ACC112 (cell line): ENCODE measurements around the gene PLA2G4F.

Source experiments
- H2AFZ ChIP-seq: fragments of 200-600 bp; sonication (generic); one replicate; pipeline ENCODE4 v1.6.0; 2017; ENCODE audit warnings: antibody characterized with exemption, low read length; ENCODE audit not compliant: unreplicated experiment
- H3K27ac ChIP-seq: fragments of 200-600 bp; sonication (generic); 2 replicates; pipeline ENCODE4 v1.5.1; 2014; ENCODE audit warnings: low read depth, mild to moderate bottlenecking, antibody characterized with exemption, low read length, moderate library complexity
- H3K27me3 ChIP-seq: fragments of 200-600 bp; sonication (generic); 2 replicates; pipeline ENCODE4 v1.6.1; 2014; ENCODE audit warnings: mild to moderate bottlenecking, antibody characterized with exemption, low read length, moderate library complexity, mixed read lengths; ENCODE audit not compliant: insufficient read depth
- H3K36me3 ChIP-seq: fragments of 200-600 bp; sonication (generic); 2 replicates; pipeline ENCODE4 v1.6.1; 2016; ENCODE audit warnings: mild to moderate bottlenecking, antibody characterized with exemption, low read length, moderate library complexity, mixed read lengths; ENCODE audit not compliant: insufficient read depth
- H3K4me1 ChIP-seq: fragments of 200-600 bp; sonication (generic); one replicate; pipeline ENCODE4 v1.6.1; 2016; ENCODE audit warnings: low read length, mixed read lengths; ENCODE audit not compliant: insufficient read depth, unreplicated experiment, control insufficient read depth
- H3K4me3 ChIP-seq: fragments of 200-600 bp; sonication (generic); 2 replicates; pipeline ENCODE4 v1.5.1; 2014; ENCODE audit warnings: mild to moderate bottlenecking, low read depth, low read length
- H3K79me2 ChIP-seq: fragments of 200-600 bp; sonication (generic); one replicate; pipeline ENCODE4 v1.6.0; 2016; ENCODE audit warnings: low read length; ENCODE audit not compliant: control insufficient read depth, unreplicated experiment, insufficient read depth

PLA2G4F gene

GRCh38 chr15:42138968-42139386 lies 17.5 kb downstream of the PLA2G4F start:
- H3K79me2 ChIP-seq = no peaks in the 10 kb centered on the region
- no peak overlapping the region for H2AFZ ChIP-seq
- H3K4me3 ChIP-seq = no peak overlapping the region
- peaks cover 34% of the 10 kb centered on the region for H3K27me3 ChIP-seq
- H3K27ac ChIP-seq = no peak overlapping the region
- no peaks in the 10 kb centered on the region for H3K36me3 ChIP-seq
- no peaks in the 10 kb centered on the region for H3K4me1 ChIP-seq

DNA sequence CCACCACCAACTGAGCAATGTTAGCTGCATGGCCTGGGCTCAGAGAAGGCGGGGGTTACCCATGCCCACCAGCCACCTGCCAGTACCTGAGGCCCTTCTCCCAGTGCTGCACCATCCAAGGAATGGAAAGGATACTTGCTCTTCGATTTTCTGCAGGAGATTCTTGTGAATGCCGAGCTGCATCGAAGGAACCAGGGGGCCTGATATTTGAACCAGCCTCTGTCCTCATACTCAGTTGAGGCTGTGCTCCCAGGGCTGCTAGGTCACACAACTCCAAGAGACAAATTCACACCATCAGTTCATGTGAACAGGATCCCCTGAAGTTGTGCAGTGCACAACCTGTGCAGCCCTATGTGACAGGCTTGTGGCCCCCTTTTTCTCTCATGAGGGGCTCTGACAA lies 18.0 kb downstream of the PLA2G4F start:
- H3K4me1 ChIP-seq = no peaks in the 10 kb centered on the region
- no peak overlapping the region for H3K4me3 ChIP-seq
- H3K79me2 ChIP-seq = no peaks in the 10 kb centered on the region
- no peak overlapping the region for H2AFZ ChIP-seq
- H3K27me3 ChIP-seq = peaks cover 34% of the 10 kb centered on the region
- no peaks in the 10 kb centered on the region for H3K36me3 ChIP-seq
- H3K27ac ChIP-seq = no peak overlapping the region

DNA sequence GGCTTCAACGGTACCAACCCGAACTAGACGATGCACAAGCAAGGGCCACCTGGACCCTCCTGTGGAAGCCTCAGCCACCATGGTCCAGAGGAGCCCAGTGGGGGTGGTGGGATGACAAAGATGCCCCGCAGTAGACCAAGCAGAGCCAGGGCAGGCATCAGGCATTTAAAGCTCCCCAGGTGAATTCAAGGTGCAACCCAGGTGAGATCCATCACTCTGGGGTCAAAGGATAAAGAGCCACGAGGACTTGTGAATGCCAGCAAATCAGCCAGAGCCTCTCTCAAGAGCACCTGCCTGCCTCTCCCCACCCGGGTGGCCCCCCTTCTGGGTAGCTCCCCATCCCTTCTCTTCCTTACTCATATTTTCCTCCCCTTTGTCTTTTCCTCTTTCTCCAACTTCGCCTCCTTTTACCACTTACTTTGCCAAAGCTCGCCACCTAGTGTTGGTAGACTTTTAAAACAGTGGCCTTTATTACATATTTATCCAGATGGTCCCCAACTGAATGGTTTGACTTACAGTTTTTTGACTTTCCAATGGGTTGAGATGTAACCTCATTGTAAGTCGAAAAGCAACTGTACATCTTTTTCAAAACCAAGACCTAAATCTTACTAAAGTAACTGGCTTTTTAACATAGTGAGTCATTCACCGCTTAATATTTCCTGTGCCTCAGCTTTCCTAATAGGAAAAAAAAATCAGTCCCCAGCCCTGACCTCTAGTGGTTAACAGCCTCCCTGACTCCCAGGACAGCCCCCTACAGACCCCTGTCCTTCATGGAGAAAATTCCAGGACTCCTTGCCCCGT lies 18.8 kb downstream of the PLA2G4F start:
- Histone ChIP-seq H3K4me1 (no peaks in the 10 kb centered on the region), H2AFZ (no peak overlapping the region), H3K79me2 (no peaks in the 10 kb centered on the region), H3K27me3 (peaks cover 34% of the 10 kb centered on the region), H3K4me3 (no peak overlapping the region), H3K27ac (no peak overlapping the region), H3K36me3 (no peaks in the 10 kb centered on the region)

- peaks cover 34% of the 10 kb centered on the region for H3K27me3 ChIP-seq
- H3K79me2 ChIP-seq = no peaks in the 10 kb centered on the region
- H3K4me1 ChIP-seq = no peaks in the 10 kb centered on the region
Observed at GRCh38 chr15:42136513-42136912, 19.9 kb downstream of the PLA2G4F start.

DNA sequence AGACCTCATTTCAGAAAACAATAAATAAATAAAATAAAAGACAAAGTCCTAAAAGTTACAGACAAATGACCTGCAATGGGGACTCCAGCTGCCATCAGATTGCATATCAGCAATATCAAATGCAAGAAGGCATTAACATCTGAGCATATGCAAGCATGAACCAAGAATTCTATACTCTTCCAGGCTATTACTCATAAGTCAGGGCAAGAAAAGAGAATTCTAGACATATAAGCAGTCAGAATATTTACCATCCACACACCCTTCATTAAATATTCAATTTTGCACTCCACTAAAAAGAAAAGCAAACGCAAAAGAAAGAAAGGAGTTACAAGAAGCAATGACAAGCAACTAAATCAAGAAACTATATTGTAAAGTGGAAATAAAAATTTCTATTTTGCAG lies 21.1 kb downstream of the PLA2G4F start:
- Histone ChIP-seq H3K4me3 (no peak overlapping the region), H3K36me3 (no peaks in the 10 kb centered on the region), H2AFZ (no peak overlapping the region), H3K27me3 (peaks cover 34% of the 10 kb centered on the region), H3K27ac (no peak overlapping the region), H3K79me2 (no peaks in the 10 kb centered on the region), H3K4me1 (no peaks in the 10 kb centered on the region)

More at GRCh38 chr15:42136513-42136912, 19.9 kb downstream of the PLA2G4F start:
- H2AFZ ChIP-seq = no peak overlapping the region
- no peak overlapping the region for H3K4me3 ChIP-seq
- H3K36me3 ChIP-seq = no peaks in the 10 kb centered on the region
- no peak overlapping the region for H3K27ac ChIP-seq

DNA sequence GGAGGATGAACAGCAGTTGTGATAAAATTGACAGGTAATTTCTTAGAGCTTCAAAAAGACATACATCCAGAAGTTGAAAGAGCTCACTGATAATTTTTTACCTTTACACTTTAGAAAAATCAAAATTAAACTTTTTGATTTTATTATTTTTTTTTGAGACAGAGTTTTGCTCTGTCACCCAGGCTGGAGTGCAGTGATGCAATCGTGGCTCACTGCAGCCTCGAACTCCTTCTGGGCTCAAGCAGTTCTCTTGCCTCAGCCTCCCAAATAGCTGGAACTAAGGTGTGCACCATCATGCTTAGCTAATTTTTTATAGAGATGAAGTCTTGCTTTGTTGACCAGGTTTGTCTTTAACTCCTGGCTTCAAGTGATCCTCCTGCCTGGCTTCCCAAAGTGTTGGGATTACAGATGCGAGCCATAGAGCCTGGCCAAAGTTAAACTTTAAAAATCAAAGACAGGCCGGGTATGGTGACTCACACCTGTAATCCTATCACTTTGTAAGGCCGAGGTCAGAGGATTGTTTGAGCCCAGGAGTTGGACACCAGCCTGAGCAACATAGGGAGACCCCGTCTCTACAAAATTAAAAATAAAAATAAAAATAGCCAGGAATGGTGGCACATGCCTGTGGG lies 21.7 kb downstream of the PLA2G4F start:
- H3K36me3 ChIP-seq = no peaks in the 10 kb centered on the region
- no peak overlapping the region for H3K27ac ChIP-seq
- H3K4me1 ChIP-seq = no peaks in the 10 kb centered on the region
- no peaks in the 10 kb centered on the region for H3K79me2 ChIP-seq
- peaks cover 33% of the 10 kb centered on the region for H3K27me3 ChIP-seq
- no peak overlapping the region for H2AFZ ChIP-seq
- H3K4me3 ChIP-seq = no peak overlapping the region

DNA sequence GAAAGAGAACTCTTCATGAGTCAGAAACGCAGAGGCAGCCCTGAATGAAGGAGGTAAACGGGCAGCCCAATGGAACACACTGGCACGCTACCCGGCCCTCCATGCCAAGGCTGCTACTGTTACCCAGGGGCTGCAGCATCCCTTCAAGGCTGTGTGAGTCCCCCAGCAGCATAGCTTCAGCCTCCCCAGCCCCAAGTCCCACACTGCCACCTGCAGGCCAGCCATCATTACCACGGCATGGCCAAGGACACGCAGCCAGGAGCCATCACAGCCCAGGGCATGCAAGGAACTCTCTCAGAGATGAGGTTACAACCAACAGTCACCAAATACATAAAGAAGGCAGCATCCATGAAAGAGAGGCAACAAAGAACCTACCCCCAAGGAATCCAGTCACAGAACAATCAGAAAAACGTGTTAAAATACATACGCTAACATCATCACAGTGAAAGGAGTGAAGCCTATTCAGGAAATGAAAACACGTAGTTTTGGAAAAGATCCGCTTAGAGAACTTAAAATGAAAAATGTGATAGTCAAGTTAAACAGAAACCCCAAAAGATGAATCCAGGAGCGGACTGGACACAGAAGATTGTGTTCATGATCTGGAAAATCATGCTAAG lies 22.4 kb downstream of the PLA2G4F start:
- Histone ChIP-seq H3K4me1 (no peaks in the 10 kb centered on the region), H3K27ac (no peak overlapping the region), H3K79me2 (no peaks in the 10 kb centered on the region), H3K4me3 (no peak overlapping the region), H3K36me3 (no peaks in the 10 kb centered on the region), H3K27me3 (peaks cover 34% of the 10 kb centered on the region), H2AFZ (no peak overlapping the region)

DNA sequence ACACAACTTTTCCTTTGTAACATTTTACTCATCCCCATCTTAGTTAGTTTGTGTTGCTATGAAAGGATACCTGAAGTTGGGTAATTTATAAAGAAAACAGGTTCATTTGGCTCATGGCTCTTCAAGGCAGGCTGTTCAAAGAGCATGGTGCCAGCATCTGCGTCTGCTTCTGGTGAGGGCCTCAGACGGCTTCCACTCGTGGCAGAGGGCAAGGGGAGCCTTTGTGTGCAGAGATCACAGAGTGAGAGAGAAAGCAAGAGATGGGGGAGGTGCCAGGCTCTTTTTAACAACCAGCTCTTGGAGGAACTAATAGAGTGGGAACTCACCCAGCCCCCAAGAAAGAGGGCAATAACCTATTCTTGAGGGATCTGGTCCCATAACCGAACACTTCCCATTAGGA lies 23.1 kb downstream of the PLA2G4F start:
- Histone ChIP-seq H2AFZ (no peak overlapping the region), H3K4me1 (no peaks in the 10 kb centered on the region), H3K27ac (no peak overlapping the region), H3K4me3 (no peak overlapping the region), H3K36me3 (no peaks in the 10 kb centered on the region), H3K27me3 (peaks cover 37% of the 10 kb centered on the region), H3K79me2 (no peaks in the 10 kb centered on the region)

- Histone ChIP-seq H3K4me3 (no peak overlapping the region), H2AFZ (no peak overlapping the region), H3K36me3 (no peaks in the 10 kb centered on the region), H3K79me2 (no peaks in the 10 kb centered on the region), H3K4me1 (no peaks in the 10 kb centered on the region), H3K27ac (no peak overlapping the region), H3K27me3 (peaks cover 47% of the 10 kb centered on the region)
Observed at GRCh38 chr15:42131826-42132806, 24.3 kb downstream of the PLA2G4F start.

- no peak overlapping the region for H2AFZ ChIP-seq
- H3K4me1 ChIP-seq = no peaks in the 10 kb centered on the region
- peaks cover 47% of the 10 kb centered on the region for H3K27me3 ChIP-seq
- no peak overlapping the region for H3K4me3 ChIP-seq
- H3K27ac ChIP-seq = no peak overlapping the region
- no peaks in the 10 kb centered on the region for H3K36me3 ChIP-seq
- no peaks in the 10 kb centered on the region for H3K79me2 ChIP-seq
Observed at GRCh38 chr15:42131006-42131405, 25.4 kb downstream of the PLA2G4F start.
